SU-DHL-6 (cell line): ENCODE results near the gene METTL24.

ENCODE experiments used
- CTCF ChIP-seq: fragments of 200-600 bp; sonication (generic); IDR thresholded peaks from one replicate; pipeline ENCODE4 v1.5.1; 2017; ENCODE audit warnings: antibody characterized with exemption, mild to moderate bottlenecking, low read length, moderate library complexity; ENCODE audit not compliant: insufficient read depth, poor library complexity, severe bottlenecking
- EZH2phosphoT487 ChIP-seq: fragments of 200-600 bp; sonication (generic), shearing (Covaris generic); conservative IDR thresholded peaks from 2 replicates; pipeline ENCODE4 v1.6.1; 2018; ENCODE audit warnings: mild to moderate bottlenecking, antibody characterized with exemption, low read length, moderate library complexity, mixed read lengths

- TF ChIP-seq CTCF, result no peak
- TF ChIP-seq EZH2phosphoT487, result no peak
These were observed 15.4 kb downstream of the METTL24 start for GRCh38 chr6:110342759-110343158.
